ENCODE results near the gene PRDM16. TPM values are rescaled to one million over a fixed set of nuclear protein-coding genes. Genes with fewer than 3 reads are reported as not detected.

PRDM16 gene
- polyA plus RNA-seq, 3 donors = not detected

DNA sequence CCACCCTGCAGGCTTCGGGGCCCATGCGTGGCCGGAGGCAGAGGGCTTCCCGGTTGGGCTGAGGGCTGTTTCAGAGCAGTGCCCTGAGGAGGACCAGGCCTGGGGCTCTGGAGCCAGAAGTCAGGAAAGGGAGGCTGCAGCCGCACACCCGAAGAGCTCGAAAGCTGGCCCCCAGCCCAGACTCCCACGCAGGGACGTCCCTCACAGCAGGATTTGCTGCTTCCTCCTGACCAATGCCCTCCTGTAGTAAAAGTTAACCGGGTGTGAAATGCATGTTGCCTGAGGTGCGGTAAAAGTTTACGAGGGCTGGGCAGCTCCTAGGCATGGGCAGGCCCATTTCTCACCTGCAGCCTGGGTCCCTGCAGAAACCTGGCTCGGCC, 283.9 kb downstream of the PRDM16 start:
- Histone ChIP-seq H3K4me2 (replicated peaks; ENCODE audit: extremely low read depth, low read length, poor library complexity, severe bottlenecking) (no peak overlapping the region), H3K9ac (ENCODE audit: insufficient read depth, low read length, poor library complexity, severe bottlenecking) (no peak overlapping the region), H3K27me3 (ENCODE audit: control insufficient read depth in 2 of 2, insufficient read depth in 2 of 2, low read length in 2 of 2) (no peaks in the 10 kb centered on the region), H3K9me3 (replicated peaks in 1 of 2; ENCODE audit: control insufficient read depth in 1 of 2, insufficient read depth in 1 of 2, low read length in 2 of 2) (no peaks in the 10 kb centered on the region), H2AFZ (ENCODE audit: insufficient read depth, low read depth, low read length, poor library complexity, severe bottlenecking) (no peak overlapping the region), H4K20me1 (ENCODE audit: insufficient read depth, low read length) (no peaks in the 10 kb centered on the region), H3K4me3 (replicated peaks in 1 of 3; ENCODE audit: low read depth in 2 of 3, low read length in 3 of 3) (no peak overlapping the region), H3K79me2 (ENCODE audit: insufficient read depth, low read length) (no peaks in the 10 kb centered on the region), H3K36me3 (replicated peaks in 1 of 2; ENCODE audit: control insufficient read depth in 1 of 2, insufficient read depth in 2 of 2, low read length in 2 of 2) (no peaks in the 10 kb centered on the region), H3K4me1 (ENCODE audit: control insufficient read depth in 1 of 2, insufficient read depth in 2 of 2, low read length in 2 of 2) (no peaks in the 10 kb centered on the region), H3K27ac (ENCODE audit: low read depth in 1 of 2, low read length in 2 of 2) (no peak overlapping the region)
- Mint-ChIP-seq H3K36me3 (no peaks in the 10 kb centered on the region), H3K27me3 (ENCODE audit: low read depth in 3 of 3) (peaks cover 14 to 38% (median 15%) of the 10 kb centered on the region in 3 donors), H3K4me1 (no peaks in the 10 kb centered on the region), H3K9me3 (peaks cover 0 to 4% (median 0%) of the 10 kb centered on the region in 7 donors), H3K27ac (no peak overlapping the region), H3K4me3 (no peak overlapping the region)
- intact Hi-C loops (cut with micrococcal nuclease) = no loop called here
- no peak for DNase-seq
- TF ChIP-seq, protein P1, sequence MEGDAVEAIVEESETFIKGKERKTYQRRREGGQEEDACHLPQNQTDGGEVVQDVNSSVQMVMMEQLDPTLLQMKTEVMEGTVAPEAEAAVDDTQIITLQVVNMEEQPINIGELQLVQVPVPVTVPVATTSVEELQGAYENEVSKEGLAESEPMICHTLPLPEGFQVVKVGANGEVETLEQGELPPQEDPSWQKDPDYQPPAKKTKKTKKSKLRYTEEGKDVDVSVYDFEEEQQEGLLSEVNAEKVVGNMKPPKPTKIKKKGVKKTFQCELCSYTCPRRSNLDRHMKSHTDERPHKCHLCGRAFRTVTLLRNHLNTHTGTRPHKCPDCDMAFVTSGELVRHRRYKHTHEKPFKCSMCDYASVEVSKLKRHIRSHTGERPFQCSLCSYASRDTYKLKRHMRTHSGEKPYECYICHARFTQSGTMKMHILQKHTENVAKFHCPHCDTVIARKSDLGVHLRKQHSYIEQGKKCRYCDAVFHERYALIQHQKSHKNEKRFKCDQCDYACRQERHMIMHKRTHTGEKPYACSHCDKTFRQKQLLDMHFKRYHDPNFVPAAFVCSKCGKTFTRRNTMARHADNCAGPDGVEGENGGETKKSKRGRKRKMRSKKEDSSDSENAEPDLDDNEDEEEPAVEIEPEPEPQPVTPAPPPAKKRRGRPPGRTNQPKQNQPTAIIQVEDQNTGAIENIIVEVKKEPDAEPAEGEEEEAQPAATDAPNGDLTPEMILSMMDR (IDR thresholded peaks at IDR 0.05) = no peak
- 40% methylated on average over 10 of the region's 13 CpGs for WGBS (ENCODE audit: insufficient coverage)

DNA sequence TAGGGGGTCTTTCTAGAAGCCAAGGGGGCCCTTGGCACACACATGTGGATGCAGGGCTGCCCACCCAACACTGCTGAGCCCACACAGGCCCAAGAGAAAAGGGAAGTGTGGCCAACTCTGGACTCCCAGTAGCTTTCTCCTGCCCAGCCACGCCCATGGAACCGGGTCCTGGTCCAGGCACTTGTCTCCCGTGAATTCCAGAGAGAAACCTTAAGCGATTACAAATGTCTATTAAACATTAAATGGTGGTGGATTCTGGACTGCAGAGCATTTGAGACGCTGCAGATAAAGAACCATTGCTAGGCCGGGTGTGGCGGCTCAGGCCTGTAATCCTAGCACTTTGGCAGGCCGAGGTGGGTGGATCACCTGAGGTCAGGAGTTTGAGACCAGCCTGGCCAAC, 284.9 kb downstream of the PRDM16 start:
- Mint-ChIP-seq H3K4me1 (no peaks in the 10 kb centered on the region), H3K4me3 (no peak overlapping the region), H3K27me3 (ENCODE audit: low read depth in 3 of 3) (peaks cover 14 to 40% (median 15%) of the 10 kb centered on the region in 3 donors), H3K36me3 (no peaks in the 10 kb centered on the region), H3K9me3 (peaks cover 0 to 4% (median 0%) of the 10 kb centered on the region in 7 donors), H3K27ac (no peak overlapping the region)
- H3K4me2 ChIP-seq (replicated peaks; ENCODE audit: extremely low read depth, low read length, poor library complexity, severe bottlenecking) = no peak overlapping the region
- no peaks in the 10 kb centered on the region for H3K4me1 ChIP-seq (ENCODE audit: control insufficient read depth in 1 of 2, insufficient read depth in 2 of 2, low read length in 2 of 2)
- TF ChIP-seq, protein P1 (IDR thresholded peaks at IDR 0.05) = no peak
- H3K27ac ChIP-seq (ENCODE audit: low read depth in 1 of 2, low read length in 2 of 2) = no peak overlapping the region
- no peak overlapping the region for H3K9ac ChIP-seq (ENCODE audit: insufficient read depth, low read length, poor library complexity, severe bottlenecking)
- H2AFZ ChIP-seq (ENCODE audit: insufficient read depth, low read depth, low read length, poor library complexity, severe bottlenecking) = no peak overlapping the region
- no peaks in the 10 kb centered on the region for H3K9me3 ChIP-seq (replicated peaks in 1 of 2; ENCODE audit: control insufficient read depth in 1 of 2, insufficient read depth in 1 of 2, low read length in 2 of 2)
- intact Hi-C loops (cut with micrococcal nuclease) = no loop called here
- no peaks in the 10 kb centered on the region for H3K27me3 ChIP-seq (ENCODE audit: control insufficient read depth in 2 of 2, insufficient read depth in 2 of 2, low read length in 2 of 2)
- no peaks in the 10 kb centered on the region for H3K79me2 ChIP-seq (ENCODE audit: insufficient read depth, low read length)
- WGBS (ENCODE audit: insufficient coverage) = 92% methylated on average over 8 of the region's 8 CpGs
- no peaks in the 10 kb centered on the region for H4K20me1 ChIP-seq (ENCODE audit: insufficient read depth, low read length)
- H3K4me3 ChIP-seq (replicated peaks in 1 of 3; ENCODE audit: low read depth in 2 of 3, low read length in 3 of 3) = no peak overlapping the region
- no peaks in the 10 kb centered on the region for H3K36me3 ChIP-seq (replicated peaks in 1 of 2; ENCODE audit: control insufficient read depth in 1 of 2, insufficient read depth in 2 of 2, low read length in 2 of 2)
- no peak for DNase-seq

Data from CD14-positive monocyte (primary cell).